HG02870 (cell line): ENCODE measurements around the gene ZSWIM4.

ENCODE experiments used
- ATAC-seq: cut with Tn5 transposase; IDR thresholded peaks from one replicate; pipeline ENCODE4 v1.9.1; 2021; ENCODE audit warnings: mild to moderate bottlenecking, moderate library complexity; ENCODE audit not compliant: unreplicated experiment

The ZSWIM4 gene

GRCh38 chr19:13807421-13808021 is 12.3 kb downstream of the ZSWIM4 start:
- no peak for ATAC-seq

GRCh38 chr19:13808856-13809255 is 13.6 kb downstream of the ZSWIM4 start:
- no peak for ATAC-seq

- ATAC-seq: no peak
These were observed 17.3 kb downstream of the ZSWIM4 start for GRCh38 chr19:13812544-13812943.

- ATAC-seq: no peak
These were observed 17.9 kb downstream of the ZSWIM4 start for GRCh38 chr19:13813147-13813546.

- ATAC-seq: no peak
These were observed 19.3 kb downstream of the ZSWIM4 start for GRCh38 chr19:13814550-13814949.

DNA sequence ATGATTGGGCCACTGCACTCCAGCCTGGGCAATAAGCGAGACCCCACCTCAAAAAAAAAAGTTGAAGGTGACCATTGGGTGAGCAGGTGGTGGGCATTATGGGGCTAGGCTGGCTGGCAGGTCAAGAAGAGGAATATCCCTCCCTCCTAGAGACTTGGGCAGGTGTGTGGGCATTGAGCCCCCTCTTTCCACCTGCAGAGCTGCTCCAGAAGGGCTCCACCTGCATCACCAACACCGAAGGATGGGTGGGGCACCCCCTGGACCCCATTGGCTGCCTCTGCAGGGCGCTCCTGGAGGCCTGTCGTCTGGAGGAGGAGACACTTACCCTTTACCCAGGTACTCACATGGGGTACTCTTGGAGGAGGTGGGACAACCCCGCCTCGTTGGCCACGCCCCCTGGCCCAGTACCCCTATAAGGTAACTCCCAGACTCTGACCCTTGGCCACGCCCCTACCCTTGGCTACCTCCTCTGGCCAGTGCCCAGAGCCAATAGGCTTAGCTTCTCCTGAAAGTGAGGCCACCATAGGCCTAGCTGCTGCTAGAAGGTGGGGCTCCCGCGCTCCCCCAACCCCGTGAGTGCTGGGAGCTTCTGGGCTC is 21.9 kb downstream of the ZSWIM4 start:
- peak; percentile 53 for ATAC-seq

- peak; percentile 22 for ATAC-seq
These were observed 22.6 kb downstream of the ZSWIM4 start for GRCh38 chr19:13817615-13818371.

DNA sequence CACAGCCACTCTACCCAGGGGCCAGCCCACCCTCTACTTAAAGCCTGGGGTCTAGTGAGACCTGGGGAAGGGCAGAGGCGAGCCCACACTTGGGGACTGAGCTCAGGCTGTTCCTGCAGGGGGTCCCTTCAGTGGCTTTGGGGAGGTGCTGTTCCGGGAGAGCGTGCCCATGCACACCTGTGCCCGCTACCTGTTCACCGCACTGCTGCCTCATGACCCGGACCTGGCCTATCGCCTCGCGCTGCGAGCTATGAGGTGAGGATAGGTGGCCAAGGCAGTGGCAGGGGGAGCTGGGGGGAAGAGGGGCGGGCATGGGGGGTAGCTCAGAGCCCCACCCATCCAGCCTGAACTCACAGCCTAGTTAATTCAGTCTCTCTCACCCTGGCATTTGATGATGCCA is 24.0 kb downstream of the ZSWIM4 start:
- ATAC-seq: no peak

- no peak for ATAC-seq
These were observed 26.0 kb downstream of the ZSWIM4 start for GRCh38 chr19:13821292-13821691.

- no peak for ATAC-seq
These were observed 28.0 kb downstream of the ZSWIM4 start for GRCh38 chr19:13823256-13823655.

DNA sequence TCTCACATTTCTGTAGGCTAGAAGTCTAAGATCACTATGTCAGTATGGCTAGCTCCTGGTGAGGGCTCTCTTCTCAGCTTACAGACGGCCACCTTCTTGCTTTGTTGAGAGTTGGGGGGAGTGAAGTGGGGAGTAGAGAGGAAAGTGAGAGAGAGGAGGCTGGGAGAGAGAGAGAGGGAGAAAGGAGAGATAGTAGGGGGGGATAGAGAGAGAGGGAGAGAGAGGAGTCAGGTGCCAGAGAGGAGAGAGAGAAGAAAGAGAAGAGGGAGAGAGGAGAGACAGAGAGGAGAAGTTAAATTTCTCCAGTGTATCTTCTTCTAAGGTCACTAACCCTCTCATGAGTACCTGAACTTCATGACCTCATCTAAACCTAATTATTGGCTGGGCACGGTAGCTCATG is 28.7 kb downstream of the ZSWIM4 start:
- ATAC-seq: no peak

- no peak for ATAC-seq
These were observed 29.5 kb downstream of the ZSWIM4 start for GRCh38 chr19:13824703-13825102.

DNA sequence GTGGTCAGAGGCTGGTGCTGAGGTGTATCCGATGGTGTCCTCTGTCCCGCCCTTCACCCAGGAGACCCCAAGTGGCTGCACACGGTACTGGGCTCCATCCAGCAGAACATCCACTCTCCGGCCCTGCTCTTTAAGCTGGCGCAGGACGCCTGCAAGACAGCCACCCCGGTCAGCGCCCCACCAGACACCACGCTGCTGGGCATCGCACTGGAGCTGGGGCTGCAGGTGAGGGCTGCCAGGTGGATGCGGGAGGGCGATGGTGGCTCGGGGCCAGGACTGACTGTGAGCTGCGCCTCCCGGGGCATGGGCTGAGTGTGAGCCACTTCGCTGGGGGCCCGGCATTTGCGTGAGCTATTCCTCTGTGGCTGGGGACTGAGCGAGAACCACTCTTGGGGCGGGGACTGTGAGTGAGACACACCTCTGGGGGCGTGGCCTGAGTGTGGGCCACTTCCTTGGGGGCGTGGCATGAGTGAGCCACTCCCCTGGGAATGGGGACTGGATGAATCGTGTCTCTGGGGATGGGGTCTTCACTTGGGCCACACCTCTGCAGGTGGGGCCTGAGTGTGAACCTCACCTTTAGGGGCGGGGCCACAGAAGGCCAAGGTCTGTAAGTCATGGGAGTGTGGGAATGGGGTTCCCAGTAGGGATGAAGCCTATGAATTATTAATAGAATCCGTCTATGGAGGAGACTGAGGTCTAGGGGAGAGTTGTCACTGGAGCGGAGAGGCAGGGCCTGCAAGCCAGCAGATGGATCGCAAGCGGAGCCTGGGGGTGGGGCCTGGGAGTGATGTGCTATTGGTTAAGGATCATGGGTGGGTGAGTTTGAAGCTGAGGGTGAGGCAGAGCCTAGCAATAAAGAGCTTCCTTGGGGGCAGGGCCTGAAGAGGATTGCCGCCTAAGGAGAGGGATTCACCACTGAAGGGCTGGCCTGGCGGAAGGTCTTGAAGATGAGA is 30.5 kb downstream of the ZSWIM4 start:
- no peak for ATAC-seq

DNA sequence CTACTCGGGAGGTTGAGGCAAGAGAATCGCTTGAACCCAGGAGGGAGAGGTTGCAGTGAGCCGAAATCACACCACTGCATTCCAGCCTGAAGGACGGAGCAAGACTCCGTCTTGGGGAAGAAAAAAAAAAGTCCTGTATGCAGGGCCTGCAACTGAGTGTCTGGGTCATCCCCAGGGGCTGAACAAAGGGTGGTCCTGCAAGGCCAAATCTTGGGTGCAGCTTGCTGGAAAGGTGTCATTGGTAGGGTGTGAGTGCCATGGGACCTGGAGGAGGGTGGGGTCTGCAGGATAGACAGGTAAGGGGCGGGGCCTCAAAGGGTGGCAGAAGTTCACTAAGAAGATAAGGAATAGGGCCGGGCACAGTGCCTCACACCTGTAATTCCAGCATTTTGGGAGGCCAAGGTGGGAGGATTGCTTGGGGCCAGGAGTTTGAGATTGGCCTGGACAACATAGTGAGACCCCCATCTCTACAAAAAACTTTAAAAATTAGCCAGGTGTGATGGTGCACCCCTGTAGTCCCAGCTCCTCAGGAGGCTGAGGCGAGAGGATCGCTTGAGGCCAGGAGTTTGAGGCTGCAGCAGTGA is 31.5 kb downstream of the ZSWIM4 start:
- ATAC-seq: no peak

DNA sequence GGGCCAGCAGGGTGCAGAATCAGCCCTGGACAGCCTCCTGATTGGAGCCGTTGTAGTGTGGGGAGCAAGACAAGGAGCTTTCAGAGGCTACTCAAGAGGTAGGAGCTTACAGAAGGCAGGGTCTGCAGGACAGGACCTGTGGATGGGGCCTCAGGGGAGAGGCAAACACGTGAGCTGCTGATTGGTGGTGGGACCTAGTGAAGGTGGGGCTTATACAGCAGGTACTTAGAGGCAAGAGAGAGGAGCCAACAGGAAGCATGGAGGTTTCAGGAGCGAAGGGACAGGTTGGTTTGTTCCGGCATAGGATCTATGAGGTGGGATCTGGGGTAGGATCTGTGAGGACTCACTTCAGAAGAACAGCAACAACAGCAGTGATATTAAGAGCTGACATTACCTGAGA is 32.4 kb downstream of the ZSWIM4 start:
- ATAC-seq: no peak

GRCh38 chr19:13830114-13830740 is 35.0 kb downstream of the ZSWIM4 start:
- no peak for ATAC-seq

DNA sequence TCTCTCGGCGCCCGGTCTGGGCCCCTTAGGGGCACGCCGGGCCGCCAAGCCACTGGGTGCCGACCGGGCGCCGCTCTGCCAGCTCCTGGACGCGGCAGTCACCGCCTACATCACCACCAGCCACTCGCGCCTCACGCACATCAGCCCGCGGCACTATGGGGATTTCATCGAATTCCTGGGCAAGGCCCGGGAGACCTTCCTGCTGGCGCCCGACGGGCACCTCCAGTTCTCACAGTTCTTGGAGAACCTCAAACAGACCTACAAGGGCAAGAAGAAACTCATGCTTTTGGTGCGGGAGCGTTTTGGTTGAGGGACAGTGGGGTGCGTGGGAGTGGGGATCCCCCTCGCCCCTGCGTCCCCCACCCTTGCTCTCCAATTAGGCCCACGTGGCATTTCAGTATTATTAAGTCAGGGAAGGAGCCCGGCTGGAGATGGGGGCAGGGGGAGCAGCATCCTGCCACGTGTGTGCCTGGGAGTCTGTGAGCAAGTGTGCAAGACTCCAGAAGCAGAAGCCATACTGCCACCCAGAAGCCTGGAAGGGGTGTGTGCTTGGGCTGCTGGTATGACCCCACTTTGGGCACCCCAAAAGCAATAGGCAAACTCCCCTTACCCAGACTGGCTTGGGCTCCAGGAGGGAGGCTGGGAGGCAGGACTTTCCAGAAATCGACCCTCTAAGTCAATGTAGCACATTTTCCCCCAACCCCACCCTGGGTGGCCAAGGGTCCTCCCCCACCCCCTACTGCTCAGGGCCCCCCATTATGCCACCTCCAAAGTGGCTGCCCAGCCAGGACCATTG is 35.7 kb downstream of the ZSWIM4 start:
- ATAC-seq: no peak

GRCh38 chr19:13831537-13832467 is 36.6 kb downstream of the ZSWIM4 start:
- no peak for ATAC-seq
